Stimulated activated naive CD4-positive, alpha-beta T cell (primary cell): Measurements from ENCODE around the gene TJP2.
"Not testable (repeated sequence)": the region's sequence is repeated elsewhere in the genome, so short reads cannot be mapped to it uniquely, and the experiment has no call there.

ENCODE experiments used
- DNase-seq, 6 experiments: peaks; one replicate each; lab custom pipeline; 2025; lab: John Stamatoyannopoulos, UW

TJP2 gene

DNA sequence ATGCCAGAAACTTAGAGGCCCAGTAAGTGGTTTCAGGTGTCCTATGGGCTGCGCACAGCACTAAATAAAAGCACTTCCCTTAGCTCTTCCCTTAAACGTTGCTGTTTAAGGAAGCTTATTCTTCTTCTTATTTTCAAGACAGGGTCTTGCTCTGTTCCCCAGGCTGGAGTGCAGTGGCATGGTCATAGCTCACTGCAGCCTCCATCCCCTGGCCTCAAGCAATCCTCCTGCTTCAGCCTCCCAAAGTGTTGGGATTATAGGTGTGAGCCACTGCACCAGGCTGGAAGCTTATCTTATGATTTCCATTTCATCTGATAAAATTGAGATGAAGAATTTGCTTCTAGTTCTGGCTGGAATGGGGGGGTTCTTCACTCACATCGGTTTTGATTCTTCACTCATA, 15.6 kb upstream of the TJP2 start:
- DNase-seq, result no peak

DNA sequence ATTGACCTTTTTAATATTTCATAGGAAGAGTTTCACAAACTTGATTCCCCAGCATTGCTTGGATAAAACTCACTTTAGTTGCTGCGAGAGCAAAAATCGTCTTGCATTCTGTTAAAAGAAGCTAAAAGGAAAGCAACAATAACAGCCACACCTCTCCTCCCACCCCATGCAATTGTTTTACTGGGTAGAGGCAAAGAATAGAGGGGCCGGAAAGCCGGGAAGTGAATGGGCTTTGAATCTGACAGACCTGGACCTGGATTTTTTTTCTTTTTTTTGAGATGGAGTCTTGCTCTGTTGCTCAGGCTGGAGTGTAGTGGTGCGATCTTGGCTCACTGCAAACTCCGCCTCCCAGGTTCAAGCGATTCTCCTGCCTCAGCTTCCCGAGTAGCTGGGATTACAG, 9.5 kb upstream of the TJP2 start:
- DNase-seq, result not testable (repeated sequence)

DNA sequence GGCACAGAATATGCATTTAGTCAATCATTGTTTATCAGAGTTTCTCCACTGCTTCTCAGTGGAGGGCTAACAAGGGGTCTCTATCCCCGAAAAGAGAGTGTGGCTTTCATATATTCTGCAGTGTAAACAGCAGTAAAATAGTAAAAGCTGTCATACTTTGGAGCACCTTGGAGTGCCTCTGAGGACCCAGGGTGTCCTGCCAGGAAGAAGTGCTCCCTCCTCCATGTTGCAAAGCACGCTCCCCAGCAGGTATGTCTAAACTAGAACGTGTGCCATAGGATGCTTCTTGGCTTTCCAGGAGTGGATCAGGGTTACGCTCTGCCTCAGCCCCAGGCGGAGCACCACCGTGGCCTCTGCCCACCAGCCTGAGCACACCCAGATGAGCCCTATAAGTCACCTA, 8.5 kb upstream of the TJP2 start:
- DNase-seq, result no peak

DNA sequence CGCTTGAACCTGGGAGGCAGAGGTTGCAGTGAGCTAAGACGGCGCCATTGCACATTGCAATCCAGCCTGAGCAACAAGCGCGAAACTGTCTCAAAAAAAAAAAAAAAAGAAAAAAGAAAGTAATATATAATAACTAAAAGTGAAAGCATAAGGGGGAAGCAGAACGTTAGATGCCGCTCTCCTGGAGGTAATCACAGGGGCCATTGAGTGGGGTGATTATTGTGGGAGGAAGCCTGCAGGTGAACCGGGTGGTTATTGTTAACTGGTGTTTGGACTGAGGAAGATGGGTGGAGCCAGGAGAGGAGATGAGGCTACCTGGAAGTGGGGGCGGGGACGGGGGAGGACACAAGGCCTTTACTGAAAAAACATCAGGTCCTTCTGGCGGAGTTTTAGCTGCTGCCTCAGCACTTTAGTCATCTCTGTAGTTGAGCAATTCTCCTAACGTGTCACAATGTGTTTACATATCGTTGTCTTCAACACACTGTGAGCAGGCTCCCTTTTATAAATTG, 5.3 kb upstream of the TJP2 start:
- DNase-seq, result peak in 3 of 6 experiments; percentile 9 to 14 (median 9)

DNA sequence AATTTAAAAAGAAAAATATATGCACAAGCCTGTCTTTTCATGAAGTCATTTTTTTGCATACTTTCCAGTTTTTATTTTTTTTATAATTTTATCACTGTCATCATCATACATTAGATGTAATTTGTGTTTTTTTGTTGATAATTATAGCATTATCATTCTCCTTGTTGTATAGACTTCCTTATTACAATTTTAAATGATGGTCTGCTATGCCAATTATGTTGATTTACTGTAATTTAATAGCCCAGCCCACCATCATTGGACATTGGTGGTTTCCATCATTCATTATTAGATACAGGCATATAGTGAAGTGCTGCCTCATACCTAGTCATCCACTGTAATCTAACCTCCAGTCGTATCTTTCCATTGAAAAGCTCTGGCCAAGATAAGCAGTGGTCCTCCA, 3.8 kb upstream of the TJP2 start:
- no peak for DNase-seq

DNA sequence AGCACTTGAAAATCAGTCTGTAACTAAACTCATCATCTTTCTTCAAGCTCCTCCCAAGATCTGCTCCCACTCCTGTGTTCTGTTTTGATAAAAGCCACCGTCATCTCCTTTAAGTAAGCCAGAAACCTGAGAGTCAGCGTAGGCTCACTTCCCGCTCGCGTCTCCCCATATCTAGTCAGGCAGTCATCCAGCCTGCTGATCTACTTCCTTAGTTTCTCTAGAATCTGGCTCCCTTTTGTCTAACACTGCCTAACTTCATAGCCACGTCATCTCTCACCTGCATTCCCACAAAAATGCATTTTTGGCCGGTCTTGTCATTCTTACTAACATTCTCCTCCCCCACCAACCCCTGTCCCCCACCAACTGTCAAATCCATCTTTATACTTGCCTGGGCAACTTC, 3.0 kb upstream of the TJP2 start:
- DNase-seq, result no peak

DNA sequence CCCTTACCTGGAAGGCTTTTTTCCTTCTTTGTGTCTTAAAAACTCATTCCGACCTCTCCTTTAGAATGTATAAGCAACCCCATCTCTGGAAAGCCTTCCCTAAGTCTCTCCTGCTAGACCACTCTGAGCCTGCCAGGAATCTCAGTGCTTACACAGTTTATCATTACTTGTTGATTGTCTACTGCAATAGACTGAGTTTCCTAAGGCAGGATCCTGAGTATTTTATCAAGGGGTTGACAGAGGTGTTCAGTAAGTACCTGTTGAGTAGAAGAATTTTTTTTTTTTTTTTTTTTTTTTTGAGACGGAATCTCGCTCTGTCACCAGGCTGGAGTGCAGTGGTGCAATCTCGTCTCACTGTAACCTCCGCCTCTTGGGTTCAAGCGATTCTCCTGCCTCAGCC, 2.6 kb upstream of the TJP2 start:
- DNase-seq, result no peak

DNA sequence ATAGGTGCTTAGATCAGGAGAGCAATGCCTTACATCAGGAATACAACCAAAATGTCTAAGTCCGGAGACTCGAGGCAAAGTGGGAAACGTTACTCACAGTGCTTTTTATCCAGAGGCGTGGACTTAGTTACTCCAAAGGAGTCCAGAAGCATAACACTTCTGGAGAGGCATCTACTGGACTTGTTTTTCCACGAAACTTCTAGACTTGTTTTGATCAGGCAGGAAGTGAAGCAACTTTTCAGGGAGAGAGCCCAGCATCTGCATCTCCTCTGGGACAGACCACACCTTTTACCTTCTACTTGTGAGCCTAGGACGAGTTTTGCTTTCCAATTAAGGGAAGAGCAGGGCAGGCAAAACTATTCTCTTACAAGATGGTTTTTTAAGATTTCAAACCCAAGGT, 1.2 kb upstream of the TJP2 start:
- no peak for DNase-seq

DNA sequence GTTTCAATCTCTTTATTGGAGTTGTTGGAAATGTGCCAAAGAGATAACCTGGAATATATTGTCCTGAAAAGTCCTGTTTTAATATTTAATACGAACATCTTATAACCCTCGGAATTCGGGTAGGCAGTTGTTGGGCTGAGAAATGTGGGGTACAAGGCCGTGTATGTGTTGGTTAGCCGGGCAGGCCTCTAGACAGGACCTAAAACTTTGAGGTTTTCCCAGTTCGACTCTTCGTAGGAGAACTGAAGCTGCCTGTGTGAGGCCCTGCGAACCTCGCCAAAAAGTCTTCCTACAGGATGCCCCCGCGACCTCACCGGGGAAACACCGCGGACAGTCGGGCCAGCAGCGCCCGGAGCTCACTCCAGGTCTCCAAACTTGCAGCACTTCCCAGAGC, 583 bp upstream of the TJP2 start:
- DNase-seq, result no peak

DNA sequence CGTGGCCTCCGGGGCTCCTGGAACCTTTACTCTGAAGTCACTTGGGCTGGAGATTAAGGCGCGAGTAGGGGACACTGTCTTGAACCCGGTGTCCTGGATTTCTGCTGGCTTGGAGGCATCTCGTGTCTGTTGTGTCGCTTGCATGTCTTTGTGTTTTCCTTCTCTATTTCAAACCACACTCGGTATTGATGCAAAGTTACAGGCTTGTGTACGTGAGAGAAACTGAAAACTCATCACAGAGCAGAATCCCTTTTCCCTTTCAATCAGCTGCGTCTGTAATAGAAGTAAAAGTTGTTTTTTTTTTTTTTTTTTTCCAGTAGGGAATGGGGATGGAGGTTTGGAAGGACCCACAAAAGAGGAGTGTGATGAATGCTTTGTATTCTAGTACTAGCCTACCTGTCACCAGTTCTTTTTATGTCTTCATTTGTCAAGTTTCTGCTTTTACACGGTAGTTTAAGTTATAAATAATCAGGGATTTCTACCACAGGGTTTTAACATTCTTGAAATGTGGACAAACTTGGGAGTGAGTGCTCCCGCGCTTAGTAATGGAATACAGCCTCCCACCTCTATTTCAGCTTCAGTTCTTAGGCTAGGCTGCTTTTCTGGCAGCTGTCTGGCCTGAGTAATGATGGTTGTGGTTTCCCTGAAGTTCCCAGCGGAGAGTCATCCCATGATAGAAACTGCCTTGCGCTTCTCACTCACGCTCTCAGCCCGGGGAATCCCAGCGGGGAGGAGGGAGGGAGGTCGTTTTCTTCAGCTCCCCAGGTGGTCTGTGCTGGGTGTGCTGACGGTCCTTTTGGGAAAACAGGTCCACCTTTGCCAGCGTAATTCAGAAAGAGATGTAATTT, 763 bp downstream of the TJP2 start:
- DNase-seq, result no peak

DNA sequence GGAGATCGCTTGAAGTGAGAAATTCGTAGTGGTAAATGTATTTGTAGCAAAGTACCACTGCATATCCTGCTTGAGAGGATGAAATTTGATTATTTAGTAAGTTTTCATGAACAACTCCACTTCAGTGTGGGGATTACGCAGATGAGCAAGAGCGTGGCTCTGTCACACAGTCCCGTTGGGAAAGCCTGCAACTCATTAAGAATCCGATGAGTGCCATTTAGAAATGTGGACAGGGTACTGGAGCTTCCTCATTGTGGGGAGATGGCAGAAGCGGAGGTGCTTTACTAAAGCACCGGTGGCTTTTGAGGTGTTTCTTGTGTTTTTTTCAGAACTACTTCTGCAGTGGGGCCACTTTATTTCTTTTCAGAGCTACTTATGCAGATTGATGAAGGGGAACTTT, 1.4 kb downstream of the TJP2 start:
- DNase-seq, result no peak

DNA sequence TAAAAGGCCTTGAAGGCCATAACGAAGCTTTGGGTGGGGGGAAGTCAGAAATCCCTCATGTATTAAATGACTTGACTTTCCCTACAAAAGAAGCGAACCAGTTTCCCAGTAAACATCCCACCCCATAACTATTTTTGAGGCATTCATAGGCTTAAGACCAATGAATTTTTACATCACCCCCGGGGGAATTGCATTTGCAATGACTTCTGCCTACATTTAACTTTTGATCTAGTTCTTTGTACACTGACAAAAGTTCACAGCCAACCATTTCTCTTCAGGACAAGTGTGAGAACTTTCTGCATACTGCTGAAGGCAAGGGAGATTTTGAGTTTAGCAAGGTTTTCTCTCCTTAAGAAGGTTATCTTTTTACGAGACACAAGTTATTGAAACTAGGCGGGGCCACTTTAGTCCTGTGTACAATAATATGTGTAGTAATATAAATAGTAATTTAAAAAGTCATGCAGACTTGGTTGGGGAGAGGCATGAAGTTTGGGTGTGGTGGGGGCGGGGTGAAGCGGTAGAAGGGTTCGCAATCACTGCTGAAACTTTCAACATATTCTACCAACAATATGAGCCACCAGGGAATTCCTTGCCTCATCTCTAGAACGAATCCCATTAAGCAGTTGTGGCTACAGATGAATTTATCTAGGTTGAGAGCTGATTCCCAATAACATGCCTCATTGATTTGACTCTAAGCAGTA, 2.5 kb downstream of the TJP2 start:
- no peak for DNase-seq

DNA sequence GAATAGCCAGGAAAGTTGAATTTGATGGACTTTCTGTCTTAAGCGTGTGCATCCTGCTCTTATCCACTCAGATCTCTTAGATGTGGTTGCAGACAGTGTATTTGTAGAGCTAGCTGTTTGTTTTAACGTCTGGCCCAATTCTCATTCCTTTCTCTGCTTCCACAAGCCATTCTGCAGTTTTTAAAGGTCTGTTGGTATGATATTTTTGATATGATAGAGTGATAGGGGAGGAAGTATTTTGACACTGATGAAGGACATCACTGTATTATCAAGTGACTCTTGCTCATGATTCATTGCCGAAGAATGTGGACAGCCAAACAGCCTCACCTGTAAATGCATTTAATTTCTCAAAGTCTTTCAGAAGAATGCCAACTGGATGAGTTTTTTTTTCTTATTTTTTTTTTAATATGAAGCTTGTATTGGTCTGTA, 4.5 kb downstream of the TJP2 start:
- no peak for DNase-seq

DNA sequence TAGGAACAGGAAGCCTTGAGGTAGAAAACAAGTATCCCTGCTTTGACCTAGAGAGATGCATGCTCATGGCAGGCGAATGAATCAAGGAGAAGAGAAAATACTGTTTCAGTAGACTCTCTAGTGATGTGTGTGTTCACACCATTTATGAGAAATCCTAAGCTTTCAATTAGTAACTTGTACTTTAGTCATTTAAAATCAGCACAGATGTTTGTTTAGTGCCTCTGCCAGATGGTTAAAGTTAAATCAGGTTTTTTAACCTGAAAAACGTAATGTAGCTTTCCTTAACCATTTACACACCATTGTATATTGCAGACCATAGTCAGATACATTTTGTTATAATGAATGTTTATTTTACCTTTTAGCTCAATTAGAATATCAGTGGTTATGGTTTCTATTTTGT, 5.0 kb downstream of the TJP2 start:
- no peak for DNase-seq

DNA sequence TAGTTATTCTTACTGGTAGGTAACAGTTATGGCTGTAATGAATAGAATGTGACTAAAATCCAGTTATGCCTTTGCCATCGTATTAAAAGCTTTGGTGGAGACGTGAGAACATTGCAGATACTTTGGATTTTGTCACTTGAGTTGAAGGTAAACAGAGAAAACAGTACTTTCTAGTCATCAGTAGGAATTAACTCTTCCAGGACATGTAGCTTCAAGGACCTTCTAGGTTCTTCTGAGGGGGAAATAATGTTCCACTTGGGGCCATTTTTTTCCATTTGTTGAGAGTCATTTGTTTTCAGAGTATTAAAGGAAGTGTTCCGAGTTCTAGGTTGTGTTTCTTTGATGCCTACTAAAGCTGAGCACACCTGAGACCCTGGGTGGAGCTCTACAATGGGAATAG, 6.1 kb downstream of the TJP2 start:
- no peak for DNase-seq

DNA sequence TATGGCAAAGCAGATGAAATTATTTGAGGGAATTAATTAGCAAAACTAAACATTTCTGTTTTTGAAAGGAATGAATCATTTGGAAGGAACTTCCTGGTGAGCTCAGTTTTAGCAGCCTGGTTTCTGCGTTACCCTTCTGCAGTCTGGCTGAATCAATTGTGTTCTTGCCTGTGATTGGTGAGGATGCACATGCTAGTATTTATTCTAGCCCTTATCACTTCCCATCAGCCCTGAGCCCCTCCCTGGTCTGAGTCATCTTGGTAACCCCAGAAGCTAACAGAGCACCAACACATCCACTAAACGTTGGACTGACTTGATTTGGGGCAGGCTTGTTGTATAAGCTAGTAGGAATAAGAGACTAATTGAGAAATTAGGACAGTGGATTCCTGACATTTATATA, 6.6 kb downstream of the TJP2 start:
- no peak for DNase-seq

DNA sequence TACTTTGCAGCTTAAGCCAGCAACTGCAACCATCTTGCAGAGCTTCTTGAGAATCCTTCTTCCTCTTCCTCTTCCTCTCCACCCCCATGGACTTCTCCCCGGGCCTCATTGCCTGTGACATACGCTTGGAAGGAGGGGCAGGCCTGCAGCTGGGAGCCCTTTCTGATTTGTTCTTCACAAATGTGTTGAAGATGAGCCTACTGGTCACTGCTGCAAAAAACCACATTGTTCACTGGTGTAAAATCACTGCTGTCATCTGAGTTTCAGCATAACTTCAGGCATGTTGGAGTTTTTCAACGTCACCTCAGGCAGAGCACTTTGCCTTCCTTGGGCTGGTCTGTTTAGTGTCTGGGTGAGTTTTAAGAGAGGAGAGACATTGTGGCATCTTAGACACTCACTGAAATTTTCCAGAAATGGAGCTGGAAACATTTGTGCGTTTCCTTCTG, 7.9 kb downstream of the TJP2 start:
- no peak for DNase-seq

DNA sequence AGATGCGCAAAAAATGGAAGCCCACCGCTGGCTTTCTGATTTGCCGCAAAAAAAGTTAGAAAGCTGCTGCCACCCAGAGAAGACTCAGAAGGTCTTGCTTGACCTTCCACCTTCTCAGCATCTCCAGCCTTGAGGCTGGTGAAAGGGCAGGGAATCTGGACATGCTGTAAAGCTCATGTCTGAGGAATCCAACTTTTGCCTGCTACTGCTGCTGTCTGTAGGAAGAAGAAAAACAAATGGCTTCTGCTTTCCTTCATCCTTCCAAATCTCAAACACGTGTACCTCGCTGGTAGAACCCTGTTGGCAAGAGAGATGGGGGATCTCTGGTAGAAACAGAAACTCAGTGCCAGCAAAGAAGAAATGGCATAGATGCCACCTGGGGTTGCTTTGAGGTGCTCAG, 10.2 kb downstream of the TJP2 start:
- DNase-seq, result no peak

DNA sequence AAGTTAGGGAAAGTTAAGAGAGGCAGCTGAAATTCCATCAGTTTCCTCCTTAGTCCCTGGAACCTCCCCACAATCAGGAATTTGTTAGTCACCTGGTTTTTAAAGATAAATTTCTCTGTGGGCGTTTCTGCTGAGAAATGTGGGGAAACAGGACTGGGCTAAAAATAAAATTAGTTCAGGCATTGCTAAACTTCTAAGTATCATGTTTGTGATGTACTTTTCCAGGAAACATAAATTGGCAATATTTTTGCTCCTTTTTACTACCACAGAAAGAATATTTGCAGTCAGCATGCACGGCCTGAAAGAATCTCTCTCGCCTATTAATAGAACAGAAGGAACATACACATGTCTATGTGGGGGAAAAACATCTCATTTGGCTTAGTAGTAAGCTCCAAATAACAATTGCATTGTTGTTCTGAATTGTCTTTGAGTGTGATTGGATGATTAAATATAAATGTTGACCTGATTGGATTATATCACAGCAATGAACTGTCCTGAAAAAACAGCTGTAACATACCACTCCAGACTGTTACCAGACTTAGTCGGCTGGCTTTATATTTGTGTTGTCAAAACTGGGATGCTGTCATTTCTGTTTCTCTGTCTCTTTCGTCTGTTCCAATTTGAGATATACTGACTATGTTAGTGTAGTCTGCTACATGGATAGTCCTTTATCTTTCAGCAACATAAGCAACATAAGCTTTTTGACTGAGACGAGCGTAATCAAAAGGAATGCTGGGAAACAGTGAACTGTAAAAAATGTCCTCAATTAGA, 12.9 kb downstream of the TJP2 start:
- DNase-seq, result no peak

DNA sequence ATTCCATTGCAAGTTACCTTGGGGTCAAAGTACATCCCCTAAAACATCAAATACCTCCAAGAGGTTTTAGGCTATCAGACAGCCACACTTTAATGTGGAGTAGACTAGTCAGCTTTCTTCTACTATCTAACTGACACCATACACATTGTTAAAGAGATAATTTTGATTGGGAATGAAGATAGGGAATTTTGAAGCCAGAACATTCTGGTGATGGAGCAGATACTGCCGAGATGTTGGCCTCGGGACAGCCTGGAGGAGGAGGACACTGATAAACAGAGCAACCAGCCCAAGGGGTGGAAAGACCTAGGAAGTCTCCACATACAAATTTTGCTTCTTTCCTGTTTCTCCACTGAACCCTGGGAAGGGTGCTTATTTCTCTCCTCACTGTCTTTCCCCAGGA, 14.9 kb downstream of the TJP2 start:
- DNase-seq, result no peak

DNA sequence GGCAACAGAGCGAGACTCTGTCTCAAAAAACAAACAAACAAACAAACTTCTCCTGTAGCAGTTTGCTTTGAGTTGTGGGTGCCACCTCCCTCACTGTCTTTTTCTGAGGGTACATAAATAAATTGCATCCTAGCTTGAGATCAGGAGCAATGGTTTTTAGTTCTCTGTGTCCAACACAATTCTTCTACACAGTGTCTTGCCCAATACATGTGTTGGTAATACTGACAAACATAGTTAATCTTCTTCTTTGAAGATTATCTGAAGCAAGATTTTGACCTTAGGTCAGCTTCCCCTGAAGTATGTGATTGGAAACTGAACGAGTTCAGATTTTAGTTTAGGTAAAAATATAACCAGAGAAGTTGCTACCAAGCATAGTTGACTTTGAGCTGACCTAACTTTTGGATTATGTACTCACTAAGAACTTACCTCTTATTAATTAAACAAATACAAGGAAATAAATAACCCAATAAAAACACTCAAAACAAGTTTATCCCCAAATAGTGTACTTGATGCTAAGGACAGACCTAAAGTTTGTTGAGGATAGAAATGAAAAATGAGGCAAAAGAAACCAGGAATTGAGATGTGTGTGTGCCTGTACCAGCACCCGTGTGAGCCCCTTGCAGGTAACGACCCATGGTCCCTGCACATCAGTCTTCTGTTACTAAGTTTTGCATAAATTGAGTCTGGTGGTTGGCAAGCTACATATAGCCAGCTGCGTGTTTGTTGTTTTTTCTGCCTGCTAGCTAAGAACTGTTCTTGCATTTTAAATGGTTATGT, 16.2 kb downstream of the TJP2 start:
- no peak for DNase-seq

DNA sequence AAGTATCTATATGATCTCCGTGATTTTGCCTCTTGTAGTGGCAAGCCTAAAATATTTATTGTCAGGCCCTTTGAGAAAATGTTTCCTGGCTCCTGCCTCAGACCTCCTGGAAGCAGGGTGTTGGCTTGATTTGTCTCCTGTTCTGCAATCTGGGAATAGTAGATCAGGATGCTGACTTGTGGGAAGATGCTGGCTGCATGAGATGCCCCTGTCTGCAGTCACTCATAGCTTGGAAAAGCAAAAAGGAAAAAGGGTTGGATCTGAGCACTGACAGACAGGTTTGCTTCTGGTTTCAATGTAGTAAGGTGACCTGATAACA, 16.7 kb downstream of the TJP2 start:
- DNase-seq, result no peak
